SH-SY5Y (cell line): Measurements from ENCODE around the gene C13orf42.

Experiments
- GATA2 ChIP-seq: IDR thresholded peaks from 2 replicates; pipeline ENCODE4 v1.6.1; 2011; ENCODE audit warnings: mild to moderate bottlenecking, low read depth, low read length
- GATA3 ChIP-seq: IDR thresholded peaks from 2 replicates; pipeline ENCODE4 v1.6.1; 2011; ENCODE audit warnings: low read depth, mild to moderate bottlenecking, low read length, moderate library complexity

- no peak for TF ChIP-seq GATA2
- TF ChIP-seq GATA3 = no peak
These were observed 74.7 kb downstream of the C13orf42 start for GRCh38 chr13:51036418-51036817.
